A549 (cell line): ENCODE measurements around the gene GIMAP7.

Source experiments
- BHLHE40 ChIP-seq: IDR thresholded peaks from 2 replicates; pipeline ENCODE4 v1.6.1; 2012; ENCODE audit warnings: low read depth, low read length, inconsistent platforms
- CTCF ChIP-seq: fragments of >200 bp; sonication (Bioruptor Twin); formaldehyde crosslinking; IDR thresholded peaks from 3 replicates; pipeline ENCODE4 v1.5.1; 2016
- E2F6 ChIP-seq: IDR thresholded peaks from 2 replicates; pipeline ENCODE4 v1.6.1; 2012; ENCODE audit warnings: low read depth, borderline replicate concordance
- EP300 ChIP-seq, 2 experiments: fragments of >200 bp; sonication (Bioruptor Twin); formaldehyde crosslinking; IDR thresholded peaks; 2 replicates in 1 of 2; 3 replicates in 1 of 2; pipeline ENCODE4 v1.6.1; 2016 to 2017
- JUN ChIP-seq, 2 experiments: fragments of >200 bp; sonication (Bioruptor Twin); formaldehyde crosslinking; IDR thresholded peaks; 2 replicates in 1 of 2; 3 replicates in 1 of 2; pipeline ENCODE4 v1.6.1; 2016 to 2017
- KDM1A ChIP-seq: fragments of 200-600 bp; sonication (generic); IDR thresholded peaks from 2 replicates; pipeline ENCODE4 v1.6.1; 2016; ENCODE audit warnings: low read depth, mild to moderate bottlenecking
- MAX ChIP-seq: IDR thresholded peaks from 2 replicates; pipeline ENCODE4 v1.6.1; 2012
- MAZ ChIP-seq: fragments of 150-350 bp; IDR thresholded peaks from 2 replicates; pipeline ENCODE4 v1.6.1; 2014; ENCODE audit warnings: antibody characterized with exemption, low read depth, low read length, borderline replicate concordance
- PBX3 ChIP-seq: IDR thresholded peaks from 2 replicates; pipeline ENCODE4 v1.6.1; 2012
- REST ChIP-seq: fragments of 200-600 bp; sonication (generic); IDR thresholded peaks from 2 replicates; pipeline ENCODE4 v1.6.1; 2016; ENCODE audit warnings: antibody characterized with exemption, mild to moderate bottlenecking, moderate library complexity

GRCh38 chr7:150464962-150465361, 49.7 kb upstream of the GIMAP7 start:
- TF ChIP-seq PBX3 (no peak), REST (no peak), JUN (IDR thresholded peaks at IDR 0.05) (no peak), CTCF (no peak), MAZ (no peak), MAX (no peak), KDM1A (no peak), EP300 (IDR thresholded peaks at IDR 0.05) (no peak), E2F6 (no peak), BHLHE40 (no peak)
